ENCODE results near the gene RASGEF1B.
"Not testable (repeated sequence)": the region's sequence is repeated elsewhere in the genome, so short reads cannot be mapped to it uniquely, and the experiment has no call there.

RASGEF1B gene

GRCh38 chr4:81429607-81430006 is 42.1 kb downstream of the RASGEF1B start:
- DNase-seq (ENCODE audit: low read depth): no peak

DNA sequence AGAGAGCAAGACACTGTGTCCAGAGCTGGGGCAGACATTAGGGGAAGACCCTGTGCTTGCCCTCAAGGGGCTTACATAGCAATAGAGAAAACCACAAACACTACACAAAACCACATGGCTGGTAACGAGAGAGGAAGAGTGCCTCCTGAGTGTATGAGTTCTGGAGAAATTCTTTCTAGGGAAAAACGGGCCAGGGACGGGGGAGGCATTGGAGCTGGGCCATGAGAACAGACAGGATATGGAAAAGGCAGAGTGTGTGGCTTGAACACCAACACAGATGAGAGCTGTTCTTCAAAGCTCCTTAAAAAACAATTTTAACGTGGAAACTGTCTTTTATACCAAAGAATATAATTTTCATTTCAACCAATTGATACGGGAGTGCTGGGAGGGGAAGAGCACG is 42.7 kb downstream of the RASGEF1B start:
- DNase-seq (ENCODE audit: low read depth): no peak

DNA sequence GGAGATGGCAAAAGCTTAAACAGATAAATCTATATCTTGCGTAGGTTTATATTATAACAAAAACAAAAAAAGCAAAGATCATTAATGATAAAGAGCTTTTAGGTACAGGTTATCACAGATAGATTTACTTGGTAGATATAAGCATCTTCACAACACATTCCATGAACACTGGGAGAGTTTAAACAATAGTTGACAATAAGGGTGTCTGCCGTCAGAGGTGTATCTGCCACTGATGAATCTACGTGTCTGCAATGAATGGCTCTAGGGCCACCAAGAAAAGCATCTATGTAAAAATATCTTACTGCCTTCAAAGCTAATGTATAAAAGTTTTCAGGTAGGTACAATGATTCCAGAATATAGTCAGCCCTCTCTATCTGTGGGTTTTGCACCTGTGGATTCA is 43.7 kb downstream of the RASGEF1B start:
- DNase-seq (ENCODE audit: low read depth): no peak

- DNase-seq (ENCODE audit: low read depth): no peak
These were observed 44.3 kb downstream of the RASGEF1B start for GRCh38 chr4:81427344-81427821.

DNA sequence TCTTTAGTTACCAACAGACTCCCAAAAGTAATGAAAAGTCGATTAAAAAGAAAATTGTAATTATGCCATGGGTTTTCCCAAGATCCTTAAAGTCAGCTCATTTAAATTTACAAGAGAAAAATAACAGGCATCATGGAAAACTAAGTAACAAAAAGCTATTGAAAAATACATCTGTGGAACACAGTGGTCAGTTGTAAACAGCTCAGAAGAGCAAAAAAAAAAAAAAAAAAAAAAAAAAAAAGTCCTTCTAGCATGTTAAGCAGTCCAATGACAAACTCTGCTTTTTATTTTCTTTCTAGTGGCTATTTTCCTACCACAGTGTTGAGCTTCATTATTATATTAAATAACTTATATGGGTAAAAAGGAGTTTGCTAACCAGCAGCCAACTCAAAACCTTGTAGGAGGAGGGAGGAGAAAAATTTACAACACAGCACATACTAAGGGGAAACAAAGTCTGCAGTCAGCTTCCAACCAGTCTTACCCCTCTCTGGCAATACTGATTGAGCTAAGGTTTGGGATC is 44.9 kb downstream of the RASGEF1B start:
- no peak for DNase-seq (ENCODE audit: low read depth)

GRCh38 chr4:81424816-81425755 is 46.6 kb downstream of the RASGEF1B start:
- no peak for DNase-seq (ENCODE audit: low read depth)

- no peak for DNase-seq (ENCODE audit: low read depth)
These were observed 47.4 kb downstream of the RASGEF1B start for GRCh38 chr4:81424336-81424735.

DNA sequence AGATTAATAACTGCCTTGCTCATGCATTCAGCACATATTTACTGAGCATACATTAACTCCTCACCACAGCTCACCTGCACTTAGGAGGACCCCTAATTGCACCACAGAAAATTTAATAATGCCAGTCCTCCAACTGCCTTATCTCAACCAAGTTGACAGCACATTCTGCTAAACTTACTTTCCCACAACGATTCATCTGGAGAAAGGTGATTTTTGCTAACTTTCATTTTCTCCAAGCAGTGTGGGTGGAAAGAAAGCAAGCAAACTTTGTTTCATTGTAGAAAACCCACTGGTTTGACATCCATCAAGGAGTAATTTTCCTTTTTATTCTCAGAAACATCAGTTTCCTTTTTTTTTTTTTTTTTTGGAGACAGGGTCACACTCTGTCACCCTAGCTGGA is 49.1 kb downstream of the RASGEF1B start:
- DNase-seq (ENCODE audit: low read depth): no peak

DNA sequence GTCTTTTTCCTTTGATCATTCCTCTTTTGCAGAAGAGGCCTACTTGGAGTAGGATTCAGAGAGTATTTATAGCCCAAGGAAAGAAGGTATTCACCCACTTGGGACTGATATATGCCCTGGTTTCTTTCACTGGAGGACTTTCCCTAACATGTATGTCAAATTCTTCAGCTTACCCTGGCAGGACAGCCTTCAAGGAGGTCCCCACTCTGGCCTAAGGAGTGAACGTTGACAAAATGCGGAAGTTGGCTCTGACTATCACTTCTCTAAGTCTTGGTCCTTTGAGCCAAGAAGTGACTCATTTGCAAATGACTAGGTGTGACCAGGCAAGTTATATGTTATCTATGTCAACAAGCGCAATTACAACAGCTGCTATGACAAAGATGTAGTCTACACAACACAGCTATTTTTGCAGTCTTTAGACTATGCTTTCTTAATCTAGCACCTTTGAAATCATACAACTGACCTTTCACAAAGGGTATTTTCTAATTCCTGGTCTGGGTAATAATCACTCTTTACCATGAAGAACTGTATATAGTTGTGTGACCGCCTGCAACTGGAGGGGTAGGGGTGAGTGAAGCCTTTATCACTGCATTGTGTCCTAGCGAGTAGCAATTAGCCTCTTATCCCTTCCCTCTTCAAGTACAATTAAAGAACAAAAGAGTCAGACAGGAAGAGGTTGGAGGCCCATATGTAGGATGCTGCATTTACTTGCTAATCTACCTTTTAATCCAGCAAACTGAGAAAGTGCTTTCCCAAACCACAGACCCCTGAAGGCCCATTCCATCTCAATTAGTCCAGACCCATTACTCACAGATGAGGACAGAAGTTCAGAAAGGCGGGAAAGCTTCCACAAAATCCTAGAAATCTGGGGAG is 50.1 kb downstream of the RASGEF1B start:
- DNase-seq (ENCODE audit: low read depth): no peak

GRCh38 chr4:81418572-81418971 is 53.1 kb downstream of the RASGEF1B start:
- no peak for DNase-seq (ENCODE audit: low read depth)

DNA sequence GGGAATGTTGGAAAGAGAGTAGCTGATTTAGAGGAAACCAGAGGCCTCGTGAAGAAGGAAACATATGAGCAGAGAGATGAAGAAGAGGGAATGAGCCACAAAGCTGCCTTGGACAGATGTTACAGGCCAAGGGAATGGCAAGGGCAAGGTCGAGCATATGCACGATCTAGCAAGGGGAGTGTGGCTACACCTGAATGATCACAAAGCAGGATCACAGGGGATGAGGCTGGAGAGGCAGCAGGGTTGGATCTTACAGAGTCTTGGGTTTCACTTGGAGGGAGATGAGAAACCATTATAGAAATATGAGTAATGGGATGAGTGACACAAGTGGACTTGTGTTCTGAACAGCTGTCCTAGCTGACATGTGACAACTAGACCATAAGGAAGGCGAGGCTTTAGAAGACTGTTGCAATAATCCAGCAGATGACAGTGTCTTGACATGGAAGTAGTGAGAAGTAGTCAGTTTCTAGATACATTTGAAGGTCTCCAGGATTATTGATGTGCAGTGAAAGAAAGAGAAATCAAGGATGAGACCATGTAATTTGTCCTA is 58.7 kb downstream of the RASGEF1B start:
- no peak for DNase-seq (ENCODE audit: low read depth)

DNA sequence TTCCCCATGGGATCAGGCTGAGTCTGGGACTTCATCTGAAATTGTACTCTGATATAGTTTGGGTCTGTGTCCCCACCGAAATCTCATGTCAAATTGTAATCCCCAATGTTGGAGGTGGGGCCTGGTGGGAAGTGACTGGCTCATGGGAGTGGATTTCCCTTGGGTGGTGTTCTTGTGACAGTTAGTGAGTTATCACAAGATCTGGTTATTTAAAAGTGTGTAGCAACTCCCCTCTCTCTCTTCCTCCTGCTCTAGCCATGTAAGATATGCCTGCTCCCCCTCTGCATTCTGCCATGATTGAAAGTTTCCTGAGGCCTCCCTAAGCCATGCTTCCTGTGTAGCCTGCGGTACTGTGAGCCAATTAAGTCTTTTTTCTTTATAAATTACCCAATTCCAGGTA is 61.0 kb downstream of the RASGEF1B start:
- no peak for DNase-seq (ENCODE audit: low read depth)

DNA sequence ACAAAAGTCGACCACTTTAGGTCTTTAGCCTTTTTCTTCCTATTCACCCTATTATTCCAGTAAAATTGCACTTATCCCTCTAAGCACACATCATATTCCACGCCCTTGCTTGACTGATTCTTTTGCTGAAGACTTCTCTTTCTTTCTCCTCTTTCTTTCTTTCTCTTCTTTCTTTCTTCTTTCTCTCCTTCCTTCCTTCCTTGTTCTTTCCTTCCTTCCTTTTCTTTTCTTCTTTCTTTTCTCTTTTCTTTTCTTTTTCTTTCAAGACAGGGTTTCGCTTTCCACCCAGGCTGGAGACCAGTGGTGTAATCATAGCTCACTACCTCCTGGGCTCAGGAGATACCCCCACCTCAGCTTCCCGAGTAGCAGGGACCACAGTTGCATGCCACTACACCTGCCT is 61.9 kb downstream of the RASGEF1B start:
- DNase-seq (ENCODE audit: low read depth): no peak

- no peak for DNase-seq (ENCODE audit: low read depth)
These were observed 63.4 kb downstream of the RASGEF1B start for GRCh38 chr4:81408341-81408740.

- no peak for DNase-seq (ENCODE audit: low read depth)
These were observed 64.0 kb downstream of the RASGEF1B start for GRCh38 chr4:81407726-81408125.

GRCh38 chr4:81406481-81406880 is 65.2 kb downstream of the RASGEF1B start:
- DNase-seq (ENCODE audit: low read depth): not testable (repeated sequence)

- DNase-seq (ENCODE audit: low read depth): no peak
These were observed 65.8 kb downstream of the RASGEF1B start for GRCh38 chr4:81405900-81406401.

- DNase-seq (ENCODE audit: low read depth): no peak
These were observed 67.0 kb downstream of the RASGEF1B start for GRCh38 chr4:81404741-81405140.

- DNase-seq (ENCODE audit: low read depth): no peak
These were observed 67.4 kb downstream of the RASGEF1B start for GRCh38 chr4:81404294-81404693.

- no peak for DNase-seq (ENCODE audit: low read depth)
These were observed 72.2 kb downstream of the RASGEF1B start for GRCh38 chr4:81399306-81400086.

GRCh38 chr4:81398379-81398778 is 73.3 kb downstream of the RASGEF1B start:
- DNase-seq (ENCODE audit: low read depth): no peak
